H9 (cell line): ENCODE measurements around the gene SMURF1. TPM values are rescaled to one million over a fixed set of nuclear protein-coding genes. Genes with fewer than 3 reads are reported as not detected.

Experiments
- DNase-seq: peaks from one replicate; pipeline ENCODE4 v3.0.0-alpha.2; 2017
- H2AFZ ChIP-seq: one replicate; pipeline ENCODE4 v1.6.1; 2013; ENCODE audit warnings: mild to moderate bottlenecking, low read length, control low read depth, moderate library complexity
- H2AK5ac ChIP-seq: 2 replicates; pipeline ENCODE4 v1.6.1; 2013; ENCODE audit warnings: low read length, control low read depth, mixed read lengths; ENCODE audit not compliant: insufficient read length
- H2BK120ac ChIP-seq: one replicate; pipeline ENCODE4 v1.6.1; 2013; ENCODE audit warnings: low read depth, mild to moderate bottlenecking, low read length, control low read depth, inconsistent platforms; ENCODE audit not compliant: poor library complexity, severe bottlenecking
- H2BK12ac ChIP-seq: 2 replicates; pipeline ENCODE4 v1.6.1; 2013; ENCODE audit warnings: low read length, control low read depth, mixed read lengths, low read depth; ENCODE audit not compliant: insufficient read length
- H2BK15ac ChIP-seq: 2 replicates; pipeline ENCODE4 v1.6.1; 2013; ENCODE audit warnings: low read depth, low read length, control low read depth
- H2BK20ac ChIP-seq: one replicate; pipeline ENCODE4 v1.6.1; 2013; ENCODE audit warnings: low read depth, mild to moderate bottlenecking, low read length, control low read depth, inconsistent platforms; ENCODE audit not compliant: poor library complexity, severe bottlenecking
- H2BK5ac ChIP-seq: 2 replicates; pipeline ENCODE4 v1.6.1; 2013; ENCODE audit warnings: low read length, control low read depth, mixed read lengths; ENCODE audit not compliant: insufficient read length
- H3K14ac ChIP-seq: 2 replicates; pipeline ENCODE4 v1.6.1; 2013; ENCODE audit warnings: low read length, control low read depth; ENCODE audit not compliant: insufficient read depth
- H3K18ac ChIP-seq: 2 replicates; pipeline ENCODE4 v1.6.1; 2013; ENCODE audit warnings: low read depth, mild to moderate bottlenecking, mixed read lengths, low read length, control low read depth; ENCODE audit not compliant: insufficient read length
- H3K23ac ChIP-seq: 2 replicates; pipeline ENCODE4 v1.6.1; 2013; ENCODE audit warnings: low read length, control low read depth, mixed read lengths, low read depth; ENCODE audit not compliant: insufficient read length
- H3K23me2 ChIP-seq: 2 replicates; pipeline ENCODE4 v1.6.1; 2013; ENCODE audit warnings: low read depth, mild to moderate bottlenecking, mixed read lengths, low read length, control low read depth; ENCODE audit not compliant: insufficient read length, poor library complexity, severe bottlenecking
- H3K27ac ChIP-seq: 2 replicates; pipeline ENCODE4 v1.5.1; 2013; ENCODE audit warnings: low read length, control low read depth, mixed read lengths, low read depth; ENCODE audit not compliant: insufficient read length
- H3K27me3 ChIP-seq: 2 replicates; pipeline ENCODE4 v1.6.1; 2013; ENCODE audit warnings: low read length, control low read depth, inconsistent platforms; ENCODE audit not compliant: insufficient read depth
- H3K4ac ChIP-seq: 2 replicates; pipeline ENCODE4 v1.6.1; 2013; ENCODE audit warnings: low read depth, mild to moderate bottlenecking, control low read depth, inconsistent platforms, low read length, moderate library complexity
- H3K4me1 ChIP-seq: 2 replicates; pipeline ENCODE4 v1.6.1; 2013; ENCODE audit warnings: low read length, control low read depth, inconsistent platforms; ENCODE audit not compliant: insufficient read depth
- H3K4me2 ChIP-seq: 2 replicates; pipeline ENCODE4 v1.6.1; 2013; ENCODE audit warnings: low read length, control low read depth, mixed read lengths; ENCODE audit not compliant: insufficient read length, insufficient read depth
- H3K56ac ChIP-seq: 2 replicates; pipeline ENCODE4 v1.6.1; 2013; ENCODE audit warnings: low read depth, mild to moderate bottlenecking, mixed read lengths, low read length, control low read depth; ENCODE audit not compliant: insufficient read length
- H3K79me1 ChIP-seq: 2 replicates; pipeline ENCODE4 v1.6.1; 2013; ENCODE audit warnings: low read depth, mild to moderate bottlenecking, moderate library complexity, low read length, control low read depth, inconsistent platforms; ENCODE audit not compliant: insufficient read depth, poor library complexity, severe bottlenecking
- H3K79me2 ChIP-seq: 2 replicates; pipeline ENCODE4 v1.6.1; 2013; ENCODE audit warnings: low read length, control low read depth, inconsistent platforms; ENCODE audit not compliant: insufficient read depth
- H3K9ac ChIP-seq: 2 replicates; pipeline ENCODE4 v1.6.1; 2013; ENCODE audit warnings: low read length, control low read depth, mixed read lengths; ENCODE audit not compliant: insufficient read length; ENCODE audit errors: extremely low read depth
- H3K9me3 ChIP-seq: one replicate; pipeline ENCODE4 v1.6.1; 2013; ENCODE audit warnings: low read depth, low read length, inconsistent platforms; ENCODE audit not compliant: control insufficient read depth
- H3T11ph ChIP-seq: one replicate; pipeline ENCODE4 v1.6.1; 2013; ENCODE audit warnings: mild to moderate bottlenecking, low read length, control low read depth, inconsistent platforms
- H4K20me1 ChIP-seq: one replicate; pipeline ENCODE4 v1.6.1; 2013; ENCODE audit not compliant: control insufficient read depth, insufficient read length, insufficient read depth
- H4K5ac ChIP-seq: 2 replicates; pipeline ENCODE4 v1.6.1; 2013; ENCODE audit warnings: low read depth, mild to moderate bottlenecking, mixed read lengths, low read length, control low read depth; ENCODE audit not compliant: insufficient read length
- H4K8ac ChIP-seq: replicated peaks from 2 replicates; pipeline ENCODE4 v1.6.1; 2013; ENCODE audit warnings: low read length, control low read depth, mixed read lengths, low read depth; ENCODE audit not compliant: insufficient read length
- H4K91ac ChIP-seq: 2 replicates; pipeline ENCODE4 v1.6.1; 2013; ENCODE audit warnings: low read depth, mild to moderate bottlenecking, moderate library complexity, mixed read lengths, low read length, control low read depth; ENCODE audit not compliant: insufficient read length
- H3K27ac Mint-ChIP-seq, 3 experiments: 2 replicates in 2 of 3; 3 replicates in 1 of 3; pipeline ENCODE4 v1.8.0; 2020 to 2021; ENCODE audit warnings: mixed read lengths in 3 of 3, mild to moderate bottlenecking in 1 of 3, moderate library complexity in 1 of 3
- H3K27me3 Mint-ChIP-seq: 2 replicates; pipeline ENCODE4 v1.8.0; 2021; ENCODE audit warnings: low read depth, mild to moderate bottlenecking, moderate library complexity, mixed read lengths
- H3K36me3 Mint-ChIP-seq, 3 experiments: 2 replicates in 2 of 3; 3 replicates in 1 of 3; pipeline ENCODE4 v1.8.0; 2020 to 2021; ENCODE audit warnings: low read depth in 3 of 3, mixed read lengths in 3 of 3; ENCODE audit not compliant: insufficient read depth in 1 of 3
- H3K4me1 Mint-ChIP-seq, 2 experiments: 2 replicates each; pipeline ENCODE4 v1.8.0; 2020; ENCODE audit warnings: mixed read lengths in 2 of 2
- H3K4me3 Mint-ChIP-seq, 2 experiments: 2 replicates in 1 of 2; 3 replicates in 1 of 2; pipeline ENCODE4 v1.8.0; 2020 to 2021; ENCODE audit warnings: mild to moderate bottlenecking in 2 of 2, mixed read lengths in 2 of 2, moderate library complexity in 1 of 2
- H3K9me3 Mint-ChIP-seq, 2 experiments: 2 replicates in 1 of 2; 3 replicates in 1 of 2; pipeline ENCODE4 v1.8.0; 2020; ENCODE audit warnings: mild to moderate bottlenecking in 2 of 2, mixed read lengths in 2 of 2, moderate library complexity in 1 of 2
- CTCF ChIP-seq: fragments of 200-600 bp; sonication (generic); conservative IDR thresholded peaks from 3 replicates; pipeline ENCODE4 v1.8.0; 2021; ENCODE audit warnings: antibody characterized with exemption, mild to moderate bottlenecking
- WGBS: extraction: QIAGEN DNeasy Blood & Tissue Kit; methylation state at CpG from one replicate; pipeline ENCODE4 v1.1.7; 2013; ENCODE audit warnings: missing lambda C conversion rate, low lambda C conversion rate, mixed read lengths; ENCODE audit not compliant: insufficient read length; ENCODE audit errors: extremely low coverage; 5-methylcytosine and 5-hydroxymethylcytosine counted together
- total RNA-seq: library from RNA; stranded (reverse); gene quantifications from 2 replicates; pipeline ENCODE4 v1.2.1, GENCODE V29; 2021

The SMURF1 gene
- total RNA-seq, 1 experiment from 2014 or later: 29.4 TPM

GRCh38 chr7:99027241-99027640, 116.7 kb downstream of the SMURF1 start:
- WGBS: no CpG with 5 or more reads among the region's 3 CpGs
- Histone ChIP-seq H2BK12ac (no peak overlapping the region), H3K18ac (no peak overlapping the region), H2AFZ (no peak overlapping the region), H3K23me2 (no peaks in the 10 kb centered on the region), H3K23ac (no peak overlapping the region), H2BK20ac (no peak overlapping the region), H3K27me3 (no peaks in the 10 kb centered on the region), H2BK120ac (no peak overlapping the region), H3K9me3 (no peaks in the 10 kb centered on the region), H4K20me1 (no peaks in the 10 kb centered on the region), H4K91ac (no peak overlapping the region), H3T11ph (no peak overlapping the region), H3K27ac (no peak overlapping the region), H3K79me2 (no peaks in the 10 kb centered on the region; the same call in 1 of the 2 replicates), H3K4ac (no peak overlapping the region), H3K79me1 (no peaks in the 10 kb centered on the region), H4K8ac (no peak overlapping the region), H4K5ac (no peak overlapping the region), H2BK5ac (no peak overlapping the region), H3K4me2 (no peak overlapping the region), H3K9ac (no peak overlapping the region), H3K4me1 (no peaks in the 10 kb centered on the region), H3K56ac (no peak overlapping the region), H3K14ac (no peak overlapping the region), H2BK15ac (no peak overlapping the region), H2AK5ac (no peak overlapping the region)
- Mint-ChIP-seq H3K36me3 (peaks cover 22 to 51% (median 45%) of the 10 kb centered on the region in 3 experiments; a peak in 6 of 7 replicates), H3K4me3 (no peak overlapping the region), H3K4me1 (peaks cover 6 to 7% of the 10 kb centered on the region in 2 experiments; a peak in 3 of 4 replicates), H3K27me3 (peaks cover 2% of the 10 kb centered on the region; the same call in 1 of the 2 replicates), H3K27ac (peak overlapping the region in 2 of 3 experiments; percentile 36 to 38; a peak in 3 of 7 replicates), H3K9me3 (no peaks in the 10 kb centered on the region)
- no peak for TF ChIP-seq CTCF
- no peak for DNase-seq
